ENCODE measurements around the gene EPM2AIP1.
"Not testable (repeated sequence)": the region's sequence is repeated elsewhere in the genome, so short reads cannot be mapped to it uniquely, and the experiment has no call there.

Gene EPM2AIP1

DNA sequence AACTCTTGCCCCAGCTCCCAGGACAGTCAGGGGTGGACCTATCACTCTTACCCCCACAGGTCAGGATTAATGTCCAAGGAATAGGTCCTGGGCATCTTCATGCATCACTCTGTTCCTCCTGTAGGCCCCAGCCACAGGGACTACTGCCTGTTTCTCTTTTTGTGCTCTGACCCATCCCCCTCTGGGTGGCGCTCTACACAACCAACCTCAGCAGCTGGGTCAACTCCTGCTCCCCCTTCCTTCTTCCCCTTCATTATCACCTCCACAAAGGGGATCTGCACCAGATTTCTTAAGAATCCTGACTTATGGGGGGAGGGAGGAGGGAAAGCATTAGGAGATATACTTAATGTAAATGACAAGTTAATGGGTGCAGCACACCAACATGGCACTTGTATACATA is 35.9 kb downstream of the EPM2AIP1 start:
- DNase-seq (ENCODE audit: low read depth), result no peak
- TF ChIP-seq, protein P1, sequence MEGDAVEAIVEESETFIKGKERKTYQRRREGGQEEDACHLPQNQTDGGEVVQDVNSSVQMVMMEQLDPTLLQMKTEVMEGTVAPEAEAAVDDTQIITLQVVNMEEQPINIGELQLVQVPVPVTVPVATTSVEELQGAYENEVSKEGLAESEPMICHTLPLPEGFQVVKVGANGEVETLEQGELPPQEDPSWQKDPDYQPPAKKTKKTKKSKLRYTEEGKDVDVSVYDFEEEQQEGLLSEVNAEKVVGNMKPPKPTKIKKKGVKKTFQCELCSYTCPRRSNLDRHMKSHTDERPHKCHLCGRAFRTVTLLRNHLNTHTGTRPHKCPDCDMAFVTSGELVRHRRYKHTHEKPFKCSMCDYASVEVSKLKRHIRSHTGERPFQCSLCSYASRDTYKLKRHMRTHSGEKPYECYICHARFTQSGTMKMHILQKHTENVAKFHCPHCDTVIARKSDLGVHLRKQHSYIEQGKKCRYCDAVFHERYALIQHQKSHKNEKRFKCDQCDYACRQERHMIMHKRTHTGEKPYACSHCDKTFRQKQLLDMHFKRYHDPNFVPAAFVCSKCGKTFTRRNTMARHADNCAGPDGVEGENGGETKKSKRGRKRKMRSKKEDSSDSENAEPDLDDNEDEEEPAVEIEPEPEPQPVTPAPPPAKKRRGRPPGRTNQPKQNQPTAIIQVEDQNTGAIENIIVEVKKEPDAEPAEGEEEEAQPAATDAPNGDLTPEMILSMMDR (IDR thresholded peaks at IDR 0.05; ENCODE audit: control insufficient read depth, insufficient read depth, low read depth, low read length, missing control alignments), result no peak
- no peak overlapping the region for H3K4me3 ChIP-seq (ENCODE audit: control insufficient read depth, low read depth, low read length)

- DNase-seq (ENCODE audit: low read depth), result no peak
- no peak overlapping the region for H3K4me3 ChIP-seq (ENCODE audit: control insufficient read depth, low read depth, low read length)
- TF ChIP-seq, protein P1 (IDR thresholded peaks at IDR 0.05; ENCODE audit: control insufficient read depth, insufficient read depth, low read depth, low read length, missing control alignments), result no peak
Observed at GRCh38 chr3:36956155-36956554, 36.8 kb downstream of the EPM2AIP1 start.

DNA sequence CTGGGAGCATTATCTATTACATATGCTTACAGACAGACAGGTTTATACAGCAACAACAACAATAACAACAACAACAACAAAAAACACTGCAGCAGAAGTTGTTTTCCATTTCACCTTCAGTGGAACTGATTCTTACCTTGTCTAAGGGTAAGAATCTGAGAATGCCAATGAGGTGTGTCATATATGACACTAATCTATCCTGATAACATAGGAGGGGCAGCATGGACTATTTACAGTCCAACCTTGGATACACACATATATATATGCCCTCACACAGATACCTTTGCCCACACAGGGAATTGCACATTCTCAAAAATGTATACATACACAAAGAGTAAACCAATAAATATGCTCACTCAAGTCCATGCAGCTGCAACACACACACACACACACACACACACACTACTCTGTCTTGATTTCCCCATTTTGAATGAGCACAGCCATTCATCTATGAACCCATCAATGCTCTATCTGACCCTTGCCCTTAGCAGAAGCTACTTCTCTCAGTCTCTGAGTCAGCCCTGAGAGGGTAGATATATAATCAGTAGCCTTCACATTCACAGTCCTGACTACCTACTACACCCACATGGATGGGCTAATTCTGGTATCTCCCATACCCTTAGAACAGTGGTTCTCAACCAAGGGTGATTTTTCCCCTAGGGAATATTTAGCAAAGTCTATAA is 38.3 kb downstream of the EPM2AIP1 start:
- no peak for DNase-seq (ENCODE audit: low read depth)
- TF ChIP-seq, protein P1 (IDR thresholded peaks at IDR 0.05; ENCODE audit: control insufficient read depth, insufficient read depth, low read depth, low read length, missing control alignments), result no peak
- H3K4me3 ChIP-seq (ENCODE audit: control insufficient read depth, low read depth, low read length), result no peak overlapping the region

DNA sequence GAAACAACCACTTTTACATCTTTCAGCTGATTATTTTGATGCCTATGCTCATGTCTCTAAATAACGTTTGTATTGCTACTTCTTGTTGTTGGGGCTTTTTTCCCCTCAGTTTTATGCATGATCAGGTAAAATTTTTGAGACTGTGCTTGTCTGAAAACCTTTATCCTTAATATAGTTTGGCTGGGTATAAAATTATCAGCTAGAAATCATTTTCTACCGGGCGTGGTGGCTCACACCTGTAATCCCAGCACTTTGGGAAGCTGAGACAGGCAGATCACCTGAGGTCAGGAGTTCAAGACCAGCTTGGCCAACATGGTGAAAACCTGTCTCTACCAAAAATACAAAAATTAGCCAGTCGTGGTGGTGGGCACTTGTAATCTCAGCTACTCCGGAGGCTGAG is 45.1 kb downstream of the EPM2AIP1 start:
- not testable (repeated sequence) for DNase-seq (ENCODE audit: low read depth); H3K4me3 ChIP-seq (ENCODE audit: control insufficient read depth, low read depth, low read length)

- DNase-seq (ENCODE audit: low read depth), result no peak
- peak overlapping the region; percentile 62 for H3K4me3 ChIP-seq (ENCODE audit: control insufficient read depth, low read depth, low read length)
- TF ChIP-seq, protein P1 (IDR thresholded peaks at IDR 0.05; ENCODE audit: control insufficient read depth, insufficient read depth, low read depth, low read length, missing control alignments), result no peak
Observed at GRCh38 chr3:36945333-36945980, 47.5 kb downstream of the EPM2AIP1 start.

DNA sequence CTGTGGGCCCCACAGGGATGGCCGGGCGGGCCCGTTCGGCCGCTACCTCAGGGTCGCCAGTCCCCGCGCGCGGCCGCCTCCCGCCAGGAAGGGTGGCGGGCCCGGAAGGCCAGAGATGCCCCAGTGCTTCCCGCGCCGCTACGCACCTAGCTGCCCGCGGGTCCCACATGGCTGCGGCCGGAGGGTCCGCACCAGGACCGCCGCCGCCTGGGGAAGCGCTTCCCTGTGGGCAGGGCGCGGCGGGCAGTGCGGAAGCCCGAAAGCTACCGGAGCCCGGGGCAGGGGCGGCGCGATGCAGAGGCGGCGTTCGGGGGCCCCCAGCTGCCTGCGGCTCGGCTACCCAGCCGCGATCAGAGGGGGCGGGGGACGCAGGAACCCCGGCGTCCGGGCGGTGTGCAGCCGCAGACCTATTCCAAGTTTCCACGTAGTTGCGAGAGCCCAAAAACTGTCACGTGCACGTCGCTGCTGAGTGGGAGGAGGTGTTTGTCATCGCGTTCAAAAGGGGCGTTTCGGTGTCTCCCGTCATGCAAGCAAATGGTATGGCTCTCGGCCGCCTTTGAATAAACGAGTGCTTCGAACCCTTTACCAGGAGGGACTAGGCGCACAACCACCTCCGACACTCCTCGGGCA is 48.2 kb downstream of the EPM2AIP1 start, which contains the start of gene TRANK1:
Gene TRANK1, minus strand, starts transcription at position 414 of the 630 bp plus-strand sequence. Its CDS starts 245 bp downstream, at position 169.
- no peak for DNase-seq (ENCODE audit: low read depth)
- TF ChIP-seq, protein P1 (IDR thresholded peaks at IDR 0.05; ENCODE audit: control insufficient read depth, insufficient read depth, low read depth, low read length, missing control alignments), result no peak
- peak within 1 kb of the TSS; percentile 62 for H3K4me3 ChIP-seq (ENCODE audit: control insufficient read depth, low read depth, low read length)

Data from AG09309 (cell line).